Measurements from ENCODE around the gene PTBP3.

PTBP3 gene

GRCh38 chr9:112299514-112299913, 33.9 kb downstream of the PTBP3 start:
- no peak for DNase-seq (ENCODE audit: low spot score)
- in situ Hi-C loops (cut with MboI; ENCODE audit: low sequenced_read_pairs, unreplicated experiment): no loop called here
- no peak for TF ChIP-seq CTCF (IDR thresholded peaks at IDR 0.05; ENCODE audit: borderline replicate concordance, control extremely low read depth, extremely low read depth, insufficient read depth, missing control alignments)

GRCh38 chr9:112296929-112297328, 36.5 kb downstream of the PTBP3 start:
- no peak for TF ChIP-seq CTCF (IDR thresholded peaks at IDR 0.05; ENCODE audit: borderline replicate concordance, control extremely low read depth, extremely low read depth, insufficient read depth, missing control alignments)
- in situ Hi-C loops (cut with MboI; ENCODE audit: low sequenced_read_pairs, unreplicated experiment): no loop called here
- no peak for DNase-seq (ENCODE audit: low spot score)

- no peak for DNase-seq (ENCODE audit: low spot score)
- no peak for TF ChIP-seq CTCF (IDR thresholded peaks at IDR 0.05; ENCODE audit: borderline replicate concordance, control extremely low read depth, extremely low read depth, insufficient read depth, missing control alignments)
- in situ Hi-C loops (cut with MboI; ENCODE audit: low sequenced_read_pairs, unreplicated experiment): no loop called here
Measured at GRCh38 chr9:112295174-112295573, 38.2 kb downstream of the PTBP3 start.

- in situ Hi-C loops (cut with MboI; ENCODE audit: low sequenced_read_pairs, unreplicated experiment): no loop called here
- no peak for DNase-seq (ENCODE audit: low spot score)
- TF ChIP-seq CTCF (IDR thresholded peaks at IDR 0.05; ENCODE audit: borderline replicate concordance, control extremely low read depth, extremely low read depth, insufficient read depth, missing control alignments): no peak
Measured at GRCh38 chr9:112288029-112288428, 45.4 kb downstream of the PTBP3 start.

GRCh38 chr9:112286926-112287325, 46.5 kb downstream of the PTBP3 start:
- in situ Hi-C loops (cut with MboI; ENCODE audit: low sequenced_read_pairs, unreplicated experiment): no loop called here
- TF ChIP-seq CTCF (IDR thresholded peaks at IDR 0.05; ENCODE audit: borderline replicate concordance, control extremely low read depth, extremely low read depth, insufficient read depth, missing control alignments): no peak
- no peak for DNase-seq (ENCODE audit: low spot score)

- in situ Hi-C loops (cut with MboI; ENCODE audit: low sequenced_read_pairs, unreplicated experiment): no loop called here
- TF ChIP-seq CTCF (IDR thresholded peaks at IDR 0.05; ENCODE audit: borderline replicate concordance, control extremely low read depth, extremely low read depth, insufficient read depth, missing control alignments): no peak
- DNase-seq (ENCODE audit: low spot score): no peak
Measured at GRCh38 chr9:112285056-112285455, 48.4 kb downstream of the PTBP3 start.

Measured in GM13976 (cell line).